Diencephalon (tissue), 1 donor: ENCODE results near the gene MEX3D. TPM values are rescaled to one million over a fixed set of nuclear protein-coding genes. Genes with fewer than 3 reads are reported as not detected.

Experiments
- small RNA-seq: library from RNA; depleted of rRNA; stranded (forward); fragments of <200 nt; gene quantifications from one replicate; pipeline ENCODE3, GENCODE V24; 2014
- total RNA-seq: library from RNA; depleted of rRNA; stranded (reverse); fragments of >200 nt; gene quantifications from one replicate; pipeline ENCODE4 v1.2.3, GENCODE V29; 2014

The MEX3D gene
- total RNA-seq, result 33.9 TPM

GRCh38 chr19:1568320-1569019 is at the start of gene MEX3D:
TSS of gene MEX3D (minus strand) at chr19:1568325. CDS start at chr19:1568058, 267 bp downstream.

DNA sequence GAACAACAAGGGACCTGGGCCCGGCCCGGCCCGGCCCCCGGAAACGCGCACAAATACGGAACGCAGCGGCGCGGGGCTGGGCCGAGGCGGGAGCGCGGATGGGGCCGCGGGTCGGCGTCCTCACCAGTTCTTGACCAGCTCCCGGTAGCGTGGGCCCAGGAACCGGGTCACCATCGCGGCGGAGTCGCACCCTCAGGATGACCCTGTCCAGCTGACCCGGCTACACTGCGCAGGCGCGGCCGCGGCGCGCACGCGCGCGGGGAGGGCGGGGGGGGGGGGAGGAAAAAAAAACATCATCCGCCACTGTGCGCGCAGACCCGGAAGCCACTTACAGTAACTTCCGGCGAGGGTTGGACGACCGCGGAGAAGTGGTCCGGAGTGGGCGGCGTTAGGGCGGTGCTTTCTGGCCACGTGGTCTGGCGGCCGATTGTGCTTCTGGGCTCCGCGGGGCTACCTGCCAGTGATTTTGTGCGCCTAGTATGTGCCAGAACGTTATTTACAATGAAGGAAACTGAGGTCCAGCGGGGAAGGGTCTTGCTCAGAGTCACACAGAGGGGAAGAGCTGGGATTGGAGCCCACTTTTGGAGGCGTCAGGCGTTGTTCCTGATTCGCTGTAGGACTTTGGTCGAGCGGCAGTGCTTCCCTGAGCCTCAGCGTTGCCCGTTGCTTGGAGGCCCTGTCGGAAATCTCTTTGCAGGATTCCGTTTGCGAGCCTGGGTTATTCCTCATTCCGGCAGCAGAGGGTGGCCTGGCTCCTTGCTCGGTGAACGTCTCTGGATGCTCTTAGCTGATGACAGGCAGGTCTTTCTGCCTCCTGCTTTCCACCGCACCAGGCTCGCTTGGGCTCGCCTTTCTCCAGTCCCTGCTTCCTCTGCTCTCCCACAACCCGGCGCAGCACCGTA is 37.4 kb upstream of the MEX3D start, which contains the start of gene UQCR11:
TSS of gene UQCR11 (minus strand) at position 227 of the 902 bp plus-strand sequence. CDS start at position 174, 53 bp downstream.

DNA sequence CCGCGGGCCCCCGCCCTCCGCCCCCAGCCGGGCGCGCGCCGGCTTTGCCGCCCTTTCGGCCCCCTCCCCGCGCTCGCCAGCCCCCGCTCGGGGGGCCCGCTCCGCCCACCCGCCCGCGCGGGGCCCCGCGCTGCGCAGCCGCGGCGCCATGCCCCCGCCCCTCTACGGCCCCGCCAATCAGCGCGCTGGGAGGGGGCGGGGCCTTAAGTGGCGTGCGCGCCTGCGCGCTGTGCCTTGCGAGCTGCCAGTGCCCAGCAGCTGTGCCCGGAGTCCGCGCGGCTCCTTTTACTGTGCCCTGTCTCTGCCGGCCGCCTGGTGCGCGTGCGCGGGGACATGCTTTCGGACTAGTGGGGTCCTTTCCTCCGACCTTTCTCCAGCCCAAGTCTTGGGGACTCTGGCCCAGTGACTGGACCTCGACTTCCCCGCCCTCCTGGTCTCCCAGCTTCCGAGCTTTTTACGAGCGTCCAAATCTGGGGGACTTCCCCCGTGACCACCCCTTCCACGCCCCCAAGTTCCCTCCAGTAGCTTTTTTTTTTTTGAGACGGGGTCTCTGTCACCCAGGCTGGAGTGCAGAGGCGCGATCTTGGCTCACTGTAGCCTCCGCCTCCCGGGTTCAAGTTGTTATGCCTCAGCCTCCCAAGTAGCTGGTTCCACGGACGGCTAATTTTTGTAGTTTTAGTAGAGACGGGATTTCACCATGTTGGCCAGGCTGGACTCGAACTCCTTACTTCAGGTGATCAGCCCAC is 24.8 kb upstream of the MEX3D start, which contains the start of gene MBD3:
TSS of gene MBD3 (minus strand) at position 111 of the 746 bp plus-strand sequence. CDS start 234 bp downstream, outside the sequence.

GRCh38 chr19:1523412-1524286 is 44.5 kb downstream of the MEX3D start, which contains the start of gene PLK5:
TSS of gene PLK5 (plus strand) at chr19:1524077. CDS start at chr19:1526997, 2,920 bp downstream.

GRCh38 chr19:1512671-1513498 is 55.2 kb downstream of the MEX3D start, which contains the start of gene ADAMTSL5:
TSS of gene ADAMTSL5 (minus strand) at chr19:1513019. CDS start at chr19:1510943, 2,076 bp downstream.

Small RNA genes lying within 50 kb of the gene (small RNA-seq; reads per million reads assigned to genes)
- gene AC005943.2 (not detected), gene RN7SL477P (not detected), gene RNU6-1223P (not detected)

Other genes with a start within 250 kb of the MEX3D start
- gene NDUFS7, start 184.4 kb downstream of the MEX3D start, total RNA-seq, result 44.8 TPM
- gene GAMT, start 166.8 kb downstream of the MEX3D start, total RNA-seq, result 22.1 TPM
- gene DAZAP1, start 160.7 kb downstream of the MEX3D start, total RNA-seq, result 27.2 TPM
- gene RPS15, start 129.9 kb downstream of the MEX3D start, total RNA-seq, result 300 TPM
- 122 TPM for gene APC2, start 118.2 kb downstream of the MEX3D start, total RNA-seq
- 22.8 TPM for gene C19orf25, start 89.1 kb downstream of the MEX3D start, total RNA-seq
- gene PCSK4, start 78.0 kb downstream of the MEX3D start, total RNA-seq, result 3.9 TPM
- 5.1 TPM for gene REEP6, start 77.1 kb downstream of the MEX3D start, total RNA-seq
- gene ADAMTSL5, start 55.3 kb downstream of the MEX3D start, total RNA-seq, result not detected
- gene PLK5, start 44.2 kb downstream of the MEX3D start, total RNA-seq, result 0.23 TPM
- gene MBD3, start 24.5 kb upstream of the MEX3D start, total RNA-seq, result 42.4 TPM
- gene UQCR11, start 37.1 kb upstream of the MEX3D start, total RNA-seq, result 61.8 TPM
- 27.0 TPM for gene TCF3, start 84.3 kb upstream of the MEX3D start, total RNA-seq
- gene ONECUT3, start 185.2 kb upstream of the MEX3D start, total RNA-seq, result 0.23 TPM
- 0.69 TPM for gene ATP8B3, start 244.0 kb upstream of the MEX3D start, total RNA-seq